Hematopoietic multipotent progenitor cell treated with erythropoietin and hydrocortisone succinate and interleukin-3 and kit ligand, for 17 days (in vitro differentiated cells): Measurements from ENCODE around the gene ATPAF1.

Experiments
- DNase-seq: peaks from one replicate; pipeline ENCODE4 v3.0.0-alpha.2; 2015; ENCODE audit warnings: low spot score

Gene ATPAF1

GRCh38 chr1:46615735-46616134, 52.4 kb downstream of the ATPAF1 start:
- peak; percentile 44 for DNase-seq

- no peak for DNase-seq
These were observed 53.1 kb downstream of the ATPAF1 start for GRCh38 chr1:46615088-46615487.

DNA sequence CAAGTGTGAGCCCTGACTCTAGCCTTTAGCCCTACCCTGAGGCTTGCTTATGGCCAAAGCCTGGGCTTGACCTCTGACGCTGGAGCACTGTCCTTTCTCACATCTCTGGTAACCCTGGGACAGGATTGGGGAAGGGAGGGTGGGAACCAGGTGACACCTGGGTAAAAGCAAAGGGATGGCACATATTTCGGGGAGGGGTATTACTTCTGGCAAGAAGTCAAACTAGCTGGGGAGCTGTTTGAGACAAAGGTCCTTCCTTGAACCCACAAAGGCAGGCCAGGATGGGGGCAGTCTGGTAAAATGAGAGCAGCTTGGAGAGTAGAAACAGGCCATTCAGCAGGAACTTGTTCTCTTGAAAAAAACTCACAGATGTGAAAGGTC, 53.6 kb downstream of the ATPAF1 start:
- DNase-seq, result no peak

GRCh38 chr1:46613661-46614603, 54.2 kb downstream of the ATPAF1 start:
- peak; percentile 83 for DNase-seq

GRCh38 chr1:46612937-46613660, 55.1 kb downstream of the ATPAF1 start:
- peak; percentile 41 for DNase-seq

DNA sequence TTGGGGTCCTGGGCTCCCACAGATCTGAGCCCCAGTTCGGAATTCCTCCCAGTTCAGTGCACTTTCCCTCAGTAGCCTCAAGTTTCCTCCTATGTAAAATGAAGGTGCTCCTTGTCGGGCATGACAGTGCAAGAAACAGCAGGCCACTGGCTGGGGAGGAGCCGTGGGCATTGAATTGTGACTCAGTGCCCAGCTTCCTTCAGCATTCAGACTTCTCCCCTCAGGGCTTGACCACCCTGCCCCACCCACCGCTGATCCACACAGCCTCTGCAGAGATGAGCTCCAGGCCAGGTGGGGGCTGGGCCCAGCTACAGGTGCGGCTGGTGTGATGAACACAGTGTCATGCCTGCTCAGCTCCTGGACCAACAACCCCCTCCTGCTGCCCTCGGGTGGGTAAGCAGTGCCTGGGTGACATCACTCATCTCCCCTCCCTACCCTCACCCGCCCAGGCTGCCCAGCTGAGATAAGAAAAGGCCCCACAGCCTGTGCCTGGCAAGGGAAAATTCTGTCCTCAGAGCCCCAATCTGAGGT, 56.4 kb downstream of the ATPAF1 start:
- DNase-seq, result peak; percentile 92

DNA sequence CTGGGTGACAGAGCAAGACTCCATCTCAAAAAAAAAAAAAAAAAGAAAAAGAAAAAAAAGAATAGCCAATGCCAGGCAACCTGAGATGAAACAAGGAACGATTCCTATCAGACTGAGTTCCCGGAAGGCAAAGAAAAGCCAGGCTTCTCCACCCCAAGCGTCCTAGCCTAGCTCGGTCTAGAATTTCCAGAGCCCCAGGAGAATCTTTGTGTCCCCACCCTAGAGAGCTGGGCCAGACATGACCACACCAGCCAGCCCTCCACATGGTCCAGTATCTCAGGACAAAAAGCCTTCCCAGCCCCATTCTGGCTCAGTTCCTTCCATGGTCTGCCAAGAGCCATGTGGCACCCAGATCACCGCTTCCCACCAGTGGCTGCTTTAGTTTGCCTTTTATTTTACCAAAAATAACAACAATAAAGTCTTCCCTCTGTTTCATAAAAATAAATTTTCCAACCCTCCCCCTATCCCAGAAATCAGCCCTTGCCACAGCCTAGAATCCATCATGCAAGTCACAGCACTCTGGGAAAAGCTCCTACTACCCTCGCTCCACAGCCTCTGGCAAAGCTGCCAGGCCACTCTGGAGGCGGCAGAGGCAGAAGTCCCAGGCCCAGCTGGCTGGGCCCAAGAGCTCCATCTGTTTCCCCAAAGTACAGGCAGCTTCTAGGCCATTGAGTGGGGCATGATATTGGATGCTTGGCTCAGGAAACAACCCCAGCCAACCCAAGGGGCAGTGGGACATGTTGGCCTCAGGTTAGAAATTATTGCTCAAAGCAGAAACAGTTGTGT, 60.6 kb downstream of the ATPAF1 start:
- no peak for DNase-seq

GRCh38 chr1:46606255-46606965, 61.8 kb downstream of the ATPAF1 start:
- peak; percentile 10 for DNase-seq

- peak; percentile 44 for DNase-seq
These were observed 62.9 kb downstream of the ATPAF1 start for GRCh38 chr1:46605232-46605631.

DNA sequence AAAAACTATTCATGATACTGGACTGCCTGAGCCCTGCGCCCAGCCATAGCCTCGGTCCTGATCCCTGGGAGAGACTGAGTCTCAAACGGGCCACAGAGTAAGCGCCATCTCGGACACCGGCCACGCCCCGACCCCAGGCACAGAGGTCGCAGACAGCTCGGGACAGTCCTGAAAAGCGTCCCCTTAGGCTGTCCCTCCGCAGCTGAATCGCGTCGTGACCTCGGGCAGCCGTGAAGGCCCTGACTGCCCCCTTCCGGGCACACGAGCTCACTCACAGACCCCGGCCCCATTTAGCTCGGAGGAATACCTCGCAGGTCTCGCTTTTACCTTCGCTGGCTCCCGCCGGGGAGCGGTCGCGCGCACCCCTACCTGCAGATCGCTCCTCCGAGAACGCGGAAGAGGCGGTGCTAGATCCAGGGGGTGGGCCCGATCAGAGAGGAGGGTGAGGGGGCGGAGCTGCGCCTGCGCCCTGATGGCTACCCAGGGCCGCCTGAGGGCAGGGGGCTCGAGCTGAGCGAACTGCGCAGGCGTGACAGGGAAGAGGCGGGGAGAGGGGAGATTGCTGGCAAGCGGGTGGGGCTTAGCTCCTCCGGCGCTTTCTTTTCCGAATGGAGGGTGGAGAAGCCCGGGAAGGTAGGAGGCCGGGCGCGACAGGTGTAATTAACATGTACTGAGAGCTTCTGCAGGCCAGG, 64.2 kb downstream of the ATPAF1 start, which contains the start of gene MKNK1:
Gene MKNK1 (minus strand): TSS at position 411 of the 692 bp plus-strand sequence. CDS start 20,941 bp downstream, outside the sequence.
- DNase-seq, result peak; percentile 96

DNA sequence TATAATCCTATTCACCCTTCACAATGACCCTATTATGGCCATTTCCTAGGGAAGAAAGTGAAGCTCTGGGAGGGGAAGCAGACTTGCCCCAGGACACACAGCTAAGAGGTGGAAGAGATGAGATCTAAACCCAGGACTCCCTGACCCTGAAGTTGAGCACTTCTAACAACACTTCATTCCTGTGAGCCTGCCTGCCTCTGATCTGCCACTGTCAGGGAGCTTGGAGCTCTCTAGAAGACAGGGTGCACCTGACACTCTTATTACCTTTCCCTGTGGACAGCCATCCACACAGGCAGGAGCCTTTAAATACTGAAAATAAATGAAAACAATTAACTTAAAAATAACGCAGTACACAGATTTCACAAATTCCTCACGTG, 64.7 kb downstream of the ATPAF1 start:
- no peak for DNase-seq

- no peak for DNase-seq
These were observed 66.7 kb downstream of the ATPAF1 start for GRCh38 chr1:46601257-46602007.

DNA sequence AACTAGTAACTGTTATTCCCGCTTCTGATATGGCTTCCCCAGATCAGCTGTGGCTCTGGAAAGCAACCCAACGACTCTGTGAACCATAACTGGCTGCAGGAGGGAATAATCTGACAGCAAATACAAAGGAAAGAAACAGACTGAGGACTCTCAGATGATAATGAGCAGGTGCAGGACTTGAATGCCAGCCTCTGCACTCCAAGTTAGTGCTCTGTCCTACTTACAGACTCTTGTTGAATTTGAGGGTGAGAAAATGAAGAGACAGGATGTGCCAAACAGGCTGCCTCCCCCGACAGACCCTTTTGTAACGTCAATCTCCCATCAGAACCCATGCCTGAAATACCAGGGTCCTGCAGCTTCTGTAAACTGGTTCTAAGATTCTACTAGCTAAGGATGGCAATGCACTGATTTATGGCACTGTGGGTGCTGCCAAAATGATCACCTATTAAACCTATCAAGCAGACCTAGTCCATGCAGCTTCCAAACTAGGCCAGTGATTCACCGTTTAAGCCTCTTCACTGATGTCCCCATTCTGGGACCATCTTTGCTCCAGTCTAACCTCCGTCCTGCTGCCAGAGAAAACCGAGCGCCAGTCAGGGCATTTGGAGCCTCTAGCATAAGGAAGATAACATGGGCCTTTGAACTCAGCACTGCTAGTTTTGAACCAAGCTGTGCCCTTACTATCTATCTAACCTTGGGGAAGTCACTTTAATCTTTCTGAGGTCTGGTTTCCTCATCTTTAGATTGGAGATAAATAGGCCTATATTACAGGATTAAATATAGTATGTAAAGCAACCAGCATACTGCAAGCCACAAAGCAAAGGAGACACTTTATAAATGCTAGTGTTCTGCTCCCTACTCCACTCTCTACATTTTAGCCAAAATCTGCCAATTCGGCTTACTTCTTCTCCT, 68.8 kb downstream of the ATPAF1 start:
- no peak for DNase-seq

GRCh38 chr1:46596846-46597245, 71.3 kb downstream of the ATPAF1 start:
- DNase-seq, result no peak

GRCh38 chr1:46596036-46596435, 72.1 kb downstream of the ATPAF1 start:
- DNase-seq, result no peak

GRCh38 chr1:46595127-46595526, 73.0 kb downstream of the ATPAF1 start:
- peak; percentile 33 for DNase-seq

- no peak for DNase-seq
These were observed 74.1 kb downstream of the ATPAF1 start for GRCh38 chr1:46594063-46594462.

DNA sequence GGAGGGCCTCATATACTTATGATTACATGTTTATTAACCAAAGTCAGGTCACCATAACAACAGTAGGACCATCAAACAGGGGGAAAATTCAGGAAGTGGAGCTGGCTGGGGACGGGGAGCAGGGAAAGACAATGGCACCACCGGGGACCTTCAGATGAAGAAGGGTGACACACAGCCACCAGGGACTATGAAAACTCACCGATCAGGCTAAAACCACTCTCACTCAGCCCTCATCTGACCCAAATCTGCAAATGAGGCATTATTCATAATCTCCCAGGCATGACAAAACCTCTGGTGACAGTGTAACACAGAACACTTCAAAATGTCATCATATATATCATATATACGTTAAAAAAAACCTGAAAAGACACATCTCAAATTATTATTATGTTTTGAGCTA, 75.3 kb downstream of the ATPAF1 start:
- DNase-seq, result no peak

DNA sequence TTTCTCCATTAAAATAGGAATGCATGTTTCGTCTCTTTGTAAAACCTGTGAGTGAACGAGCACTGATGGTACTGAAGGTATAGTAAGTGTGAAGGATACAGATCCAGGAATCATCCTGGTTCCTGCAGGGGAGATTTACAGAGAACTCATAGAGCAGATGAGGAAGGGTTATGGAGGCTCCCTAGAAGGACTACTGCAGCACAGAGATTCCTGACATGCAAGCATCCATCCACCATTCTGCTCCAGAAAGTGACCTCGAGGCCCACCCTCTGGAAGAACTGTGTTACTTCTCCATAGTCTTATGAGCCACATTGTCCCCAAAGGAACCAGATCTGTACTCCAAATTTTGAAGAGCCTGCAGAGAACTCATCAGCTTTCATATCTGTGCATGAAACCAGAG, 78.6 kb downstream of the ATPAF1 start:
- no peak for DNase-seq
